HG02852 (cell line): ENCODE data around the gene EREG.
"Not testable (repeated sequence)": the region's sequence is repeated elsewhere in the genome, so short reads cannot be mapped to it uniquely, and the experiment has no call there.

Experiments
- ATAC-seq: cut with Tn5 transposase; IDR thresholded peaks from one replicate; pipeline ENCODE4 v1.9.1; 2021; ENCODE audit warnings: mild to moderate bottlenecking, moderate library complexity; ENCODE audit not compliant: unreplicated experiment

EREG gene

GRCh38 chr4:74340421-74340820 is 24.5 kb upstream of the EREG start:
- not testable (repeated sequence) for ATAC-seq

GRCh38 chr4:74344031-74344430 is 20.9 kb upstream of the EREG start:
- no peak for ATAC-seq

GRCh38 chr4:74353858-74354257 is 11.1 kb upstream of the EREG start:
- ATAC-seq: no peak

GRCh38 chr4:74357965-74358364 is 7.0 kb upstream of the EREG start:
- no peak for ATAC-seq

- no peak for ATAC-seq
These were observed 3.3 kb upstream of the EREG start for GRCh38 chr4:74361671-74362070.

- ATAC-seq: no peak
These were observed 2.6 kb upstream of the EREG start for GRCh38 chr4:74362347-74362746.

GRCh38 chr4:74364256-74364651 is 691 bp upstream of the EREG start:
- peak; percentile 7 for ATAC-seq

GRCh38 chr4:74365761-74366160 is 816 bp downstream of the EREG start:
- ATAC-seq: no peak

- no peak for ATAC-seq
These were observed 1.5 kb downstream of the EREG start for GRCh38 chr4:74366367-74366911.

- ATAC-seq: no peak
These were observed 2.8 kb downstream of the EREG start for GRCh38 chr4:74367656-74368290.

GRCh38 chr4:74368596-74368995 is 3.7 kb downstream of the EREG start:
- ATAC-seq: no peak

GRCh38 chr4:74369855-74370254 is 4.9 kb downstream of the EREG start:
- no peak for ATAC-seq

GRCh38 chr4:74370912-74371311 is 6.0 kb downstream of the EREG start:
- ATAC-seq: peak; percentile 90

GRCh38 chr4:74374128-74374527 is 9.2 kb downstream of the EREG start:
- no peak for ATAC-seq

- no peak for ATAC-seq
These were observed 9.8 kb downstream of the EREG start for GRCh38 chr4:74374561-74375327.

- ATAC-seq: no peak
These were observed 11.0 kb downstream of the EREG start for GRCh38 chr4:74375824-74376426.

- peak; percentile 50 for ATAC-seq
These were observed 12.0 kb downstream of the EREG start for GRCh38 chr4:74376888-74377483.

- ATAC-seq: no peak
These were observed 12.8 kb downstream of the EREG start for GRCh38 chr4:74377714-74378113.

- no peak for ATAC-seq
These were observed 13.6 kb downstream of the EREG start for GRCh38 chr4:74378573-74378972.

- no peak for ATAC-seq
These were observed 15.0 kb downstream of the EREG start for GRCh38 chr4:74379912-74380311.

- no peak for ATAC-seq
These were observed 20.4 kb downstream of the EREG start for GRCh38 chr4:74385386-74385785.
